ENCODE results near the gene CYB5R3. TPM values are rescaled to one million over a fixed set of nuclear protein-coding genes. Genes with fewer than 3 reads are reported as not detected.

Gene CYB5R3
- total and polyA plus RNA-seq, 4 donors = 90.2 to 265 (median 156) TPM

GRCh38 chr22:42612336-42612735, 36.9 kb downstream of the CYB5R3 start:
- 81 to 88% methylated on average over 11 of the region's 11 CpGs for WGBS, 2 donors
- Histone ChIP-seq H3K27ac (ENCODE audit: low read depth in 1 of 2, low read length in 1 of 2) (no peak overlapping the region), H3K27me3 (ENCODE audit: control insufficient read depth in 3 of 3, insufficient read depth in 3 of 3, low read length in 2 of 3) (no peaks in the 10 kb centered on the region), H3K9ac (ENCODE audit: insufficient read depth in 1 of 2, low read length in 2 of 2) (peak overlapping the region in 1 of 2 donors; percentile 24), H3K4me3 (no peak overlapping the region), H3K9me3 (ENCODE audit: control insufficient read depth in 4 of 4, insufficient read depth in 3 of 4, low read length in 3 of 4) (no peaks in the 10 kb centered on the region), H3K36me3 (ENCODE audit: control insufficient read depth in 4 of 4, insufficient read depth in 4 of 4, low read length in 4 of 4) (peaks cover 0 to 12% (median 0%) of the 10 kb centered on the region in 4 donors), H3K4me1 (ENCODE audit: control insufficient read depth in 5 of 5, insufficient read depth in 5 of 5, low read length in 5 of 5) (peaks cover 12 to 62% (median 46%) of the 10 kb centered on the region in 5 donors)
- no peak for ATAC-seq (ENCODE audit: insufficient read depth, low FRiP score)
- no peak for TF ChIP-seq CTCF (IDR thresholded peaks at IDR 0.05; ENCODE audit: control extremely low read depth, extremely low read depth)
- DNase-seq = no peak

- H3K4me1 ChIP-seq (ENCODE audit: control insufficient read depth in 5 of 5, insufficient read depth in 5 of 5, low read length in 5 of 5) = peaks cover 12 to 61% (median 46%) of the 10 kb centered on the region in 5 donors
- 74% methylated on average over 1 of the region's 1 CpG for WGBS, 2 donors
Observed at GRCh38 chr22:42611051-42611450, 38.1 kb downstream of the CYB5R3 start.

GRCh38 chr22:42610186-42610585, 39.0 kb downstream of the CYB5R3 start:
- 38 to 39% methylated on average over 5 of the region's 5 CpGs for WGBS, 2 donors
- H3K27ac ChIP-seq (ENCODE audit: low read depth in 1 of 2, low read length in 1 of 2) = peak overlapping the region; percentile 30 to 77
- peaks cover 12 to 54% (median 44%) of the 10 kb centered on the region in 5 donors for H3K4me1 ChIP-seq (ENCODE audit: control insufficient read depth in 5 of 5, insufficient read depth in 5 of 5, low read length in 5 of 5)
- no peaks in the 10 kb centered on the region for H3K27me3 ChIP-seq (ENCODE audit: control insufficient read depth in 3 of 3, insufficient read depth in 3 of 3, low read length in 2 of 3)
- peaks cover 0 to 18% (median 4%) of the 10 kb centered on the region in 4 donors for H3K36me3 ChIP-seq (ENCODE audit: control insufficient read depth in 4 of 4, insufficient read depth in 4 of 4, low read length in 4 of 4)
- DNase-seq (peak; percentile 54 to 91 (median 78)), ATAC-seq (ENCODE audit: insufficient read depth, low FRiP score) (no peak)
- no peaks in the 10 kb centered on the region for H3K9me3 ChIP-seq (ENCODE audit: control insufficient read depth in 4 of 4, insufficient read depth in 3 of 4, low read length in 3 of 4)
- no peak overlapping the region for H3K9ac ChIP-seq (ENCODE audit: insufficient read depth in 1 of 2, low read length in 2 of 2)
- no peak overlapping the region for H3K4me3 ChIP-seq
- no peak for TF ChIP-seq CTCF (IDR thresholded peaks at IDR 0.05; ENCODE audit: control extremely low read depth, extremely low read depth)

More at GRCh38 chr22:42611051-42611450, 38.1 kb downstream of the CYB5R3 start:
- Histone ChIP-seq H3K9me3 (ENCODE audit: control insufficient read depth in 4 of 4, insufficient read depth in 3 of 4, low read length in 3 of 4) (no peaks in the 10 kb centered on the region), H3K27me3 (ENCODE audit: control insufficient read depth in 3 of 3, insufficient read depth in 3 of 3, low read length in 2 of 3) (no peaks in the 10 kb centered on the region), H3K27ac (ENCODE audit: low read depth in 1 of 2, low read length in 1 of 2) (peak overlapping the region in 1 of 2 donors; percentile 77), H3K36me3 (ENCODE audit: control insufficient read depth in 4 of 4, insufficient read depth in 4 of 4, low read length in 4 of 4) (peaks cover 0 to 16% (median 0%) of the 10 kb centered on the region in 4 donors), H3K9ac (ENCODE audit: insufficient read depth in 1 of 2, low read length in 2 of 2) (no peak overlapping the region), H3K4me3 (no peak overlapping the region)
- DNase-seq (no peak), ATAC-seq (ENCODE audit: insufficient read depth, low FRiP score) (no peak)
- TF ChIP-seq CTCF (IDR thresholded peaks at IDR 0.05; ENCODE audit: control extremely low read depth, extremely low read depth) = no peak
